ENCODE measurements around the gene DESI2.
"Not testable (repeated sequence)": the region's sequence is repeated elsewhere in the genome, so short reads cannot be mapped to it uniquely, and the experiment has no call there.

Gene DESI2

DNA sequence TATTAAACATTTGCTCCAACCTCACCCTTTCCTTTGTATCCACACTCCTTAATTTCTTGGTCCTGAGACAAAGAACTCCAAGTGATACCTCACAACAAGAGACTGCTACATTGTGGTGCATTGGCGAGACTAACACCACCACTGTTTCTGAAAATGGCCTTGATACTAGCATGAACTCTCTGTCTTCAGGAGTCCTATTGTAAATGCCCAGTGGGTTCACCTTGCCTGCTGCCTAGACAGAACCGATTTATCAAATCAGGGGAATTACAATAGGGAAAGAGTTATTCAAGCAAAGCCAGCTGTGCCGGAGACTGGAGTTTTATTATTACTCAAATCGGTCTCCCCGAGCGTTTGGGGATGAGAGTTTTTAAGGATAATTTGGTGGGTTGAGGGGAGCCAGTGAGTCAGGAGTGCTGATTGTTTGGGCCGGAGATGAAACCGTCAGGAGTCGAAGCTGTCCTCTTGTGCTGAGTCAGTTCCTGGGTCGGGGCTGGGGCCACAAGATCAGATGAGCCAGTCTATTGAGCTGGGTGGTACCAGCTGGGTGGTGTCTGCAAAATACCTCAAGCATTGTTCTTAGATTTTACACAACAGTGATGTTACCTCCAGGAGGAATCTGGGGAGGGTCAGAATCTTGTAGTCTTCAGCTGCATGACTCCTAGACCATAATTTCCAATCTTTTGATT is 83.1 kb downstream of the DESI2 start:
- ChIA-PET POLR2A (no interaction called here), CTCF (no interaction called here)
- no peak for DNase-seq (ENCODE audit: extremely low spot score)
- TF ChIP-seq CTBP1 (IDR thresholded peaks at IDR 0.05; ENCODE audit: borderline replicate concordance): no peak

DNA sequence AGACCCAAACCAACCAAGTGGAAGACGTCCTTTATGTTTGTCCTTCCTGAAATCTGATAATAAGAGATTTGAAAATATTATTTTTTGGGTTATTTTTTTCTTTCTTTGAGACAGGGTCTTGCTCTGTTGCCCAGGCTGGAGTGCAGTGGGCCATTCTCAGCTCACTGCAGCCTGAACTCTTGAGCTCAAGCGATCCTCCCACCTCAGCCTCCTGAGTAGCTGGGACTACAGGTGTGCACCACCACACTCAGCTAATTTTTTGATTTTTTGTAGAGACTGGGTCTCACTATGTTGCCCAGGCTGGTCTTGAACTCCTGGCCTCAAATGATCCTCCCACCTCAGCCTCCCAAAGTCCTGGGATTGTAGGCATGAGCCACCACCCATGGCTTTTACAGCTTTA is 86.2 kb downstream of the DESI2 start:
- DNase-seq (ENCODE audit: extremely low spot score); CTCF ChIA-PET: not testable (repeated sequence)
- POLR2A ChIA-PET: interaction anchor here (0.9 to 1.6 kb wide), 2 partner anchors 9 to 95 kb away, joined by 3 read pairs; no protein-coding TSS in a partner anchor

DNA sequence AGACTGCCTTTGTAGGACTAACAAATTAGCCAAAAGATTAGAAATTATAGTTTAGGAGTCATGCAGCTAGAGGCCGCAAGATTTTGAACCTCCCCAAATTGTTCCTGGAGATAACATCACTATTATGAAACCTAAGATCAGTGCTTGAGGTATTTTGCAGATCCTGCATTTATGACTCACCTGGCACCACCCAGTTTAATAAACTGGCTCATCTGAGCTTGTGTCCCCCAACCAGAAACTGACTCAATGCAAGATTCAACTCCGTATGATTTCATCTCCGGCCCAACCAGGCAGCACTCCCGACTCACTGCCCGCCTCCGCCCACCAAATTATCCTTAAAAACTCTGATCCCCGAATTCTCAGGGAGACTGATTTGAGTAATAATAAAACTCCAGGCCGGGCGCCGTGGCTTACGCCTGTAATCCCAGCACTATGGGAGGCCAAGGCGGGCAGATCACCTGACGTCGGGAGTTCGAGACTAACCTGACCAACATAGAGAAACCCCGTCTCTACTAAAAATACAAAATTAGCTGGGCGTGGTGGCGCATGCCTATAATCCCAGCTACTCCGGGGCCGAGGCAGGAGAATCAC is 87.2 kb downstream of the DESI2 start:
- DNase-seq (ENCODE audit: extremely low spot score): not testable (repeated sequence)
- ChIA-PET CTCF (interaction anchor here (0.6 kb wide), 2 partner anchors 14 to 84 kb away, joined by 3 to 6 read pairs; no protein-coding TSS in a partner anchor), POLR2A (interaction anchor here (0.9 to 1.6 kb wide), 2 partner anchors 8 to 94 kb away, joined by 3 read pairs; no protein-coding TSS in a partner anchor)

DNA sequence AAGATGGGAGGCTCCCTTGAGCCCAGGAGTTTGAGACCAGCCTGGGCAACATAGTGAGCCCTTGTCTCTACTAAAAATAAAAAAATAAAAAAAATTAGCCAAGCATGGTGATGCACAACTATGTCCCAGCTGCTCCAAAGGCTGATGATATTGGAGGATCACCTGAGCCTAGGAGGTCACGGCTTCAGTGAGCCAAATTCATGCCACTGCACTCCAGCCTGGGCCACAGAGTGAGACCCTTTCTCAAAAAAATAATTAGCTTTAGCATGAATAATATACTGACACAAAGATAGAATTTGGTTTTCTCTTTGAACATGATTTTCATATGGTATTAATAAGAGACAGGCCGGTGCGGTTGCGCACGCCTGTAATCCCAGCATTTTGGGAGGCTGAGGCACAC is 88.8 kb downstream of the DESI2 start:
- CTCF ChIA-PET: no interaction called here
- TF ChIP-seq NFRKB (IDR thresholded peaks at IDR 0.05) (no peak), SP1 (IDR thresholded peaks at IDR 0.05) (no peak), BHLHE40 (IDR thresholded peaks at IDR 0.05; ENCODE audit: borderline replicate concordance) (no peak), HDGF (IDR thresholded peaks at IDR 0.05; ENCODE audit: borderline replicate concordance) (no peak), ZNF384 (IDR thresholded peaks at IDR 0.05) (no peak), LEF1 (IDR thresholded peaks at IDR 0.05; ENCODE audit: borderline replicate concordance) (no peak), TARDBP (IDR thresholded peaks at IDR 0.05) (no peak), FOXM1 (IDR thresholded peaks at IDR 0.05; ENCODE audit: borderline replicate concordance) (no peak), ARNT (IDR thresholded peaks at IDR 0.05) (no peak), FOXK2 (IDR thresholded peaks at IDR 0.05) (no peak), CTBP1 (IDR thresholded peaks at IDR 0.05; ENCODE audit: borderline replicate concordance) (no peak), SUZ12 (IDR thresholded peaks at IDR 0.05) (no peak), ELF4 (IDR thresholded peaks at IDR 0.05) (no peak), L3MBTL2 (conservative IDR thresholded peaks at IDR 0.05) (no peak), FOXA1 (IDR thresholded peaks at IDR 0.05) (no peak)
- TF ChIP-seq, protein P1, sequence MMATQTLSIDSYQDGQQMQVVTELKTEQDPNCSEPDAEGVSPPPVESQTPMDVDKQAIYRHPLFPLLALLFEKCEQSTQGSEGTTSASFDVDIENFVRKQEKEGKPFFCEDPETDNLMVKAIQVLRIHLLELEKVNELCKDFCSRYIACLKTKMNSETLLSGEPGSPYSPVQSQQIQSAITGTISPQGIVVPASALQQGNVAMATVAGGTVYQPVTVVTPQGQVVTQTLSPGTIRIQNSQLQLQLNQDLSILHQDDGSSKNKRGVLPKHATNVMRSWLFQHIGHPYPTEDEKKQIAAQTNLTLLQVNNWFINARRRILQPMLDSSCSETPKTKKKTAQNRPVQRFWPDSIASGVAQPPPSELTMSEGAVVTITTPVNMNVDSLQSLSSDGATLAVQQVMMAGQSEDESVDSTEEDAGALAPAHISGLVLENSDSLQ (IDR thresholded peaks at IDR 0.05): no peak
- no peak for DNase-seq (ENCODE audit: extremely low spot score)
- POLR2A ChIA-PET: no interaction called here

DNA sequence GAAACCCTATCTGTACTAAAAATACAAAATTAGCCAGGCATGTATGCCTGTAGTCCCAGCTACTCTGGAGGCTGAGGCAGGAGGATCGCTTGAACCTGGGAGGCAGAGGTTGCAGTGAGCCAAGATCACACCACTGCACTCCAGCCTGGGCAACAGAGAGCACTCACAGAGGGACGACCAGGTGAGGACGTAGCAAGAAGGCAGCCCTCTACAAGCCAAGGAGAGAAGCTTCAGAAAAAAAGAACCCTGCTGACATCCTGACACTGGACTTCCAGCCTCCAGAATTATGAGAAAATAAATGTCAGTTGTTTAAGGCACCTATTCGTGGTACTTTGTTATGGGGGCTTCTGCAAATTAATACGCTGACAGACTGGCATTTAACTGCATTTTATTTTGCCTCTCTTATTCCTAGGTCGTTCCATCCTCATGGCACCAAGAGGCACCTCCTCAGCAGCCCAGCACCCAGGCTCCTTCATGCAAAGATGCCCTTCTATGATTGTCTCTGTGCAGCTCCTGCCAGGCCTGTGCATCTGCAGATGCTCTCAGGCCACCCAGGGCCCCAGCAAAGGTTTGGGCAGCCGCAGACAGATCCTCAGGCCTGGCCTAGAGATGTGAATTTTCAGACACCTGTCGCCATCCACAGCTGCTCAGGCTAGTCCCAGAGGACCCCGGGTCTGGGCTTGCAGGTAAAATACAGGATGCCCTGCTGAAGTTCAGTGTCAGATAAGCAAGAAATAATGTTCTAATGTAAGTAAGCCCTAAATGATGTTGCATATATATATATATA is 96.5 kb downstream of the DESI2 start:
- CTCF ChIA-PET: no interaction called here
- DNase-seq (ENCODE audit: extremely low spot score): no peak
- TF ChIP-seq NFRKB (IDR thresholded peaks at IDR 0.05) (no peak), LEF1 (IDR thresholded peaks at IDR 0.05; ENCODE audit: borderline replicate concordance) (no peak), TARDBP (IDR thresholded peaks at IDR 0.05) (no peak), ZNF384 (IDR thresholded peaks at IDR 0.05) (no peak), SUZ12 (IDR thresholded peaks at IDR 0.05) (no peak), HDGF (IDR thresholded peaks at IDR 0.05; ENCODE audit: borderline replicate concordance) (no peak), CTBP1 (IDR thresholded peaks at IDR 0.05; ENCODE audit: borderline replicate concordance) (no peak), FOXK2 (IDR thresholded peaks at IDR 0.05) (no peak), ARNT (IDR thresholded peaks at IDR 0.05) (no peak)
- POLR2A ChIA-PET: no interaction called here

DNA sequence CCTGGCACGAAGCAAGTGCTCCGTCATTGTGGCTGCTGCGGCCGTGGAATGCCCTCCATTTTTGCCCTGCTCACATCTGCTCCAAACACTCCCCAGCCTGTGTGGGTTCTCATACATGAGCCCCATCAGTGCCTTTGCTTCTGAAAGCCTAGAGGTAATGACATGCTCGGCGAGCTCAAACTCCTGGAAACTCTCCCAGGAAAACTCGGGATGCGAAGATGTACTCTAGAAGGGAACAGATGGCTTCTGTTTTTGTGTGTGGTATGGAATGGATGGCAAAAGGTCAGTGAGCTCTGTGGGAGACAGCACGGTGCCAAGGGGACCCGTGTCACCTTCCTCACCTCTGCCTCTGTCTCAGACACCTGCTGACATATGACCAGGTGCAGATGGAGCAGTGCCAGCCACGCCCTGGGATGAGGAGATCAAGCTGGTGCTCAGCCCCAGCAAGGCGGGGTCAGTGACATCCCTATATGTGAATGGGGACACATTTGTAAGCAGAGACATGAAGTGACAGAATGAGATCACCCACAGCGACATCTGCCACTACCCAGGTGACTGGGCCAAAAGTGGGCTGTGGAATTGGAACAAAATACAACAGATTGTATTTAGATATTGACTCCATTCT is 98.5 kb downstream of the DESI2 start:
- POLR2A ChIA-PET: no interaction called here
- CTCF ChIA-PET: no interaction called here
- no peak for DNase-seq (ENCODE audit: extremely low spot score)
- TF ChIP-seq FOXK2 (IDR thresholded peaks at IDR 0.05) (no peak), HDGF (IDR thresholded peaks at IDR 0.05; ENCODE audit: borderline replicate concordance) (no peak), ZNF384 (IDR thresholded peaks at IDR 0.05) (no peak), L3MBTL2 (conservative IDR thresholded peaks at IDR 0.05) (no peak), TARDBP (IDR thresholded peaks at IDR 0.05) (no peak), CTBP1 (IDR thresholded peaks at IDR 0.05; ENCODE audit: borderline replicate concordance) (no peak), LEF1 (IDR thresholded peaks at IDR 0.05; ENCODE audit: borderline replicate concordance) (no peak), SUZ12 (IDR thresholded peaks at IDR 0.05) (no peak)
- TF ChIP-seq, protein P1 (IDR thresholded peaks at IDR 0.05): no peak

DNA sequence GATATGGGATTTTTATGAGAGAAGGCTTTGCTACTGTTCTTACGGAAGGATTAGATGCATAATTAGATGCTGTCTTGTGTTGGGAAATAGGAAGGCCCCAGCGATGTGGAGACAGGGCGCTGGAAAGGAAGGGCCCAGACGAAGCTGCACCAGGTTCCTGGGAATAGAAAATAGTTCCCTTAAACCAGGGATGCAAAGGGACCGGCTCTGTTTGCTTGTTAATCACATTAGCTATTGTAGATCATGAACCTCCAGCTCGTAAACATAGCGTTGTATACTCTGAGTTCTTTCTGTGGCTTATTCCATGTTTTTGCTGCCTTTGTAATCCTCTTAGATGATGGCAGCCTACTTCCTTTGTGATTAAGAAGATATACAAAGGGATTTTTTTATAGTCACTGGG is 102.7 kb downstream of the DESI2 start:
- DNase-seq (ENCODE audit: extremely low spot score): no peak
- TF ChIP-seq L3MBTL2 (conservative IDR thresholded peaks at IDR 0.05) (no peak), ZNF384 (IDR thresholded peaks at IDR 0.05) (no peak), HDGF (IDR thresholded peaks at IDR 0.05; ENCODE audit: borderline replicate concordance) (no peak), ARNT (IDR thresholded peaks at IDR 0.05) (no peak), SUZ12 (IDR thresholded peaks at IDR 0.05) (no peak), SP1 (IDR thresholded peaks at IDR 0.05) (no peak), BHLHE40 (IDR thresholded peaks at IDR 0.05; ENCODE audit: borderline replicate concordance) (no peak), FOXM1 (IDR thresholded peaks at IDR 0.05; ENCODE audit: borderline replicate concordance) (no peak), ELF4 (IDR thresholded peaks at IDR 0.05) (no peak), CTBP1 (IDR thresholded peaks at IDR 0.05; ENCODE audit: borderline replicate concordance) (no peak)
- TF ChIP-seq, protein P1 (IDR thresholded peaks at IDR 0.05): no peak
- CTCF ChIA-PET: interaction anchor here (0.6 kb wide), 1 partner anchor 102 kb away, joined by 3 read pairs; no protein-coding TSS in a partner anchor
- POLR2A ChIA-PET: no interaction called here

Data from HEK293T (cell line).